HepG2 (cell line): ENCODE data around the gene OVAAL.

Source experiments
- ETV6 ChIP-seq: sonication (generic); formaldehyde crosslinking; conservative IDR thresholded peaks from 2 replicates; pipeline ENCODE4 v1.4.0; 2020; ENCODE audit warnings: missing genetic modification reagents
- FOXO1 ChIP-seq: sonication (generic); formaldehyde crosslinking; IDR thresholded peaks from 2 replicates; pipeline ENCODE4 v1.4.0; 2020; ENCODE audit warnings: missing genetic modification reagents
- POLR2A ChIP-seq, 2 experiments: IDR thresholded peaks; 2 replicates each; pipeline ENCODE4 v1.6.1; 2011; ENCODE audit warnings: low read depth in 2 of 2, low read length in 2 of 2, mild to moderate bottlenecking in 1 of 2, moderate library complexity in 1 of 2; ENCODE audit not compliant: insufficient read depth in 1 of 2
- POLR2AphosphoS5 ChIP-seq: IDR thresholded peaks from 2 replicates; pipeline ENCODE4 v1.6.1; 2012; ENCODE audit warnings: low read depth, low read length
- TF ChIP-seq, protein P1 (sequence below): sonication (generic); formaldehyde crosslinking; IDR thresholded peaks from 2 replicates; pipeline ENCODE4 v1.5.0; 2020; ENCODE audit warnings: mild to moderate bottlenecking, missing genetic modification reagents, moderate library complexity

DNA sequence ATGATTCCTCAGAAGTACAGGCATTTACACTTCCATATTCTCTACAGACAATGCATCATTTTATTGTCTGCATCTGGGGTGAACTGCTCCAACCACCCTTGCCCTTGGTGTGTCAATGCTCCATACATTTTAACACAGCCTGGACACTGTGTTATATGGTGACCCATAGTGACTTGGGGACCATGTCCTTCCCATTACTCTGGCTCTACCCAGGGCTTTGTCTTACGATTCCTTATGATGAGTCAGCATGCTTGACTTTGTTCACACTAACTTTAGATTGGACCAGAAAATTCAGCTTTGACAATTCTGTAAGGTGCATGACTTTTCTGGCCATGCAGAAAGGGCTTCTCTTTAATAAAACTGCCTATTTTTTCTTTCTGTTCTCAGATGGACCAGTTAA is 6.8 kb upstream of the OVAAL start:
- no peak for TF ChIP-seq FOXO1 (CRISPR knock-in tag)
- TF ChIP-seq, protein P1, sequence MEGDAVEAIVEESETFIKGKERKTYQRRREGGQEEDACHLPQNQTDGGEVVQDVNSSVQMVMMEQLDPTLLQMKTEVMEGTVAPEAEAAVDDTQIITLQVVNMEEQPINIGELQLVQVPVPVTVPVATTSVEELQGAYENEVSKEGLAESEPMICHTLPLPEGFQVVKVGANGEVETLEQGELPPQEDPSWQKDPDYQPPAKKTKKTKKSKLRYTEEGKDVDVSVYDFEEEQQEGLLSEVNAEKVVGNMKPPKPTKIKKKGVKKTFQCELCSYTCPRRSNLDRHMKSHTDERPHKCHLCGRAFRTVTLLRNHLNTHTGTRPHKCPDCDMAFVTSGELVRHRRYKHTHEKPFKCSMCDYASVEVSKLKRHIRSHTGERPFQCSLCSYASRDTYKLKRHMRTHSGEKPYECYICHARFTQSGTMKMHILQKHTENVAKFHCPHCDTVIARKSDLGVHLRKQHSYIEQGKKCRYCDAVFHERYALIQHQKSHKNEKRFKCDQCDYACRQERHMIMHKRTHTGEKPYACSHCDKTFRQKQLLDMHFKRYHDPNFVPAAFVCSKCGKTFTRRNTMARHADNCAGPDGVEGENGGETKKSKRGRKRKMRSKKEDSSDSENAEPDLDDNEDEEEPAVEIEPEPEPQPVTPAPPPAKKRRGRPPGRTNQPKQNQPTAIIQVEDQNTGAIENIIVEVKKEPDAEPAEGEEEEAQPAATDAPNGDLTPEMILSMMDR (CRISPR knock-in tag): no peak
- no peak for TF ChIP-seq POLR2AphosphoS5
- no peak for TF ChIP-seq POLR2A (IDR thresholded peaks at IDR 0.05; ENCODE audit: insufficient read depth in 1 of 2, low read depth in 2 of 2, low read length in 2 of 2)
- TF ChIP-seq ETV6: no peak
